Cardiac muscle cell (in vitro differentiated cells and primary cell): ENCODE data around the gene RAB7B. TPM values are rescaled to one million over a fixed set of nuclear protein-coding genes. Genes with fewer than 3 reads are reported as not detected.

Experiments used
- DNase-seq, 2 donors: peaks; one replicate each; pipeline versions ENCODE4 v3.0.0 to v3.0.0-alpha.2; 2010 to 2017; ENCODE audit warnings: low read depth in 1 of 2, low spot score in 1 of 2
- H3K27ac ChIP-seq: fragments of 200-600 bp; sonication (generic); 2 replicates; pipeline ENCODE4 v1.5.1; 2016
- H3K27me3 ChIP-seq: fragments of 200-600 bp; sonication (generic); 2 replicates; pipeline ENCODE4 v1.6.0; 2016; ENCODE audit warnings: control low read depth
- H3K36me3 ChIP-seq: fragments of 200-600 bp; sonication (generic); 2 replicates; pipeline ENCODE4 v1.5.1; 2016; ENCODE audit warnings: control low read depth
- H3K4me1 ChIP-seq: fragments of 200-600 bp; sonication (generic); 2 replicates; pipeline ENCODE4 v1.8.1; 2017; ENCODE audit warnings: low read depth, mild to moderate bottlenecking, mixed run types
- H3K4me3 ChIP-seq: fragments of 200-600 bp; sonication (generic); 2 replicates; pipeline ENCODE4 v1.5.1; 2016; ENCODE audit warnings: mild to moderate bottlenecking
- H3K9me3 ChIP-seq: fragments of 200-600 bp; sonication (generic); 2 replicates; pipeline ENCODE4 v1.5.1; 2017; ENCODE audit warnings: low read depth, mild to moderate bottlenecking, control low read depth
- polyA plus RNA-seq: library from polyadenylated mRNA; unstranded; fragments of >200 nt; fragmentation: Nextera tagmentation; extraction: Ambion mirVana; gene quantifications from 2 replicates; pipeline ENCODE4 v1.2.1, GENCODE V29; 2016
- total RNA-seq: library from RNA; depleted of rRNA; stranded (reverse); fragments of >200 nt; gene quantifications from 2 replicates; pipeline ENCODE4 v1.2.3, GENCODE V29; 2016
- TF ChIP-seq, protein P1 (sequence below): IDR thresholded peaks from 2 replicates; pipeline ENCODE4 v1.5.1; 2012; ENCODE audit warnings: low read depth, mild to moderate bottlenecking, low read length

Gene RAB7B
- total and polyA plus RNA-seq, 2 experiments from 2014 or later, result 1.2 to 2.2 TPM

- H3K27me3 ChIP-seq, result no peaks in the 10 kb centered on the region
- no peak overlapping the region for H3K4me3 ChIP-seq
- no peaks in the 10 kb centered on the region for H3K9me3 ChIP-seq
- H3K4me1 ChIP-seq, result no peaks in the 10 kb centered on the region
- TF ChIP-seq, protein P1, sequence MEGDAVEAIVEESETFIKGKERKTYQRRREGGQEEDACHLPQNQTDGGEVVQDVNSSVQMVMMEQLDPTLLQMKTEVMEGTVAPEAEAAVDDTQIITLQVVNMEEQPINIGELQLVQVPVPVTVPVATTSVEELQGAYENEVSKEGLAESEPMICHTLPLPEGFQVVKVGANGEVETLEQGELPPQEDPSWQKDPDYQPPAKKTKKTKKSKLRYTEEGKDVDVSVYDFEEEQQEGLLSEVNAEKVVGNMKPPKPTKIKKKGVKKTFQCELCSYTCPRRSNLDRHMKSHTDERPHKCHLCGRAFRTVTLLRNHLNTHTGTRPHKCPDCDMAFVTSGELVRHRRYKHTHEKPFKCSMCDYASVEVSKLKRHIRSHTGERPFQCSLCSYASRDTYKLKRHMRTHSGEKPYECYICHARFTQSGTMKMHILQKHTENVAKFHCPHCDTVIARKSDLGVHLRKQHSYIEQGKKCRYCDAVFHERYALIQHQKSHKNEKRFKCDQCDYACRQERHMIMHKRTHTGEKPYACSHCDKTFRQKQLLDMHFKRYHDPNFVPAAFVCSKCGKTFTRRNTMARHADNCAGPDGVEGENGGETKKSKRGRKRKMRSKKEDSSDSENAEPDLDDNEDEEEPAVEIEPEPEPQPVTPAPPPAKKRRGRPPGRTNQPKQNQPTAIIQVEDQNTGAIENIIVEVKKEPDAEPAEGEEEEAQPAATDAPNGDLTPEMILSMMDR, result no peak
- no peak for DNase-seq
- H3K27ac ChIP-seq, result no peak overlapping the region
- H3K36me3 ChIP-seq, result no peaks in the 10 kb centered on the region
Measured at GRCh38 chr1:206048582-206048981, 45.4 kb upstream of the RAB7B start.

- Histone ChIP-seq H3K9me3 (no peaks in the 10 kb centered on the region), H3K36me3 (no peaks in the 10 kb centered on the region), H3K27ac (no peak overlapping the region), H3K27me3 (no peaks in the 10 kb centered on the region), H3K4me1 (no peaks in the 10 kb centered on the region), H3K4me3 (no peak overlapping the region)
- TF ChIP-seq, protein P1, result no peak
- no peak for DNase-seq
Measured at GRCh38 chr1:206047271-206047670, 44.1 kb upstream of the RAB7B start.

- H3K27me3 ChIP-seq, result no peaks in the 10 kb centered on the region
- DNase-seq, result no peak
- peaks cover 24% of the 10 kb centered on the region for H3K4me1 ChIP-seq
- H3K27ac ChIP-seq, result no peak overlapping the region
- TF ChIP-seq, protein P1, result no peak
- H3K36me3 ChIP-seq, result no peaks in the 10 kb centered on the region
- H3K9me3 ChIP-seq, result no peaks in the 10 kb centered on the region
- H3K4me3 ChIP-seq, result no peak overlapping the region
Measured at GRCh38 chr1:206041640-206042039, 38.4 kb upstream of the RAB7B start.

DNA sequence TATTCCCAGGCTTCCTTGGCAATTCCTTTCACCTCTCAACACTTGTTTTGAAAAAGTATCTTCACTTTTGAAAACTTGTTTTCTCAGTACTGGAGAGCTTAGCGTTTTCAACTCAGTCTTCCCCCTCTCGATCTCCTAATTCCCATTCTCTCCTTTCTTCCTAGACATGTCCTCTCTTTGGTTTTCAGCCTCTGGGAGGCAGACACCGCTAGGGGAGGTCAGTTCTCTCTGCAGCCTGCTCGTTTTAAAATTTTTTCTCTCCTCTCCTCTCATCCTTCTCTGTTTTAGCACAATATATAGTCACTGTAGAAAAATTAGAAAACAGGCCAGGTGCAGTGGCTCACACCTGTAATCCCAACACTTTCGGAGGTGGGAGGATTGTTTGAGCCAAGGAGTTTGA, 37.1 kb upstream of the RAB7B start:
- no peaks in the 10 kb centered on the region for H3K27me3 ChIP-seq
- no peak for DNase-seq
- H3K4me3 ChIP-seq, result no peak overlapping the region
- H3K4me1 ChIP-seq, result peaks cover 25% of the 10 kb centered on the region
- H3K36me3 ChIP-seq, result no peaks in the 10 kb centered on the region
- TF ChIP-seq, protein P1, result no peak
- no peak overlapping the region for H3K27ac ChIP-seq
- no peaks in the 10 kb centered on the region for H3K9me3 ChIP-seq

DNA sequence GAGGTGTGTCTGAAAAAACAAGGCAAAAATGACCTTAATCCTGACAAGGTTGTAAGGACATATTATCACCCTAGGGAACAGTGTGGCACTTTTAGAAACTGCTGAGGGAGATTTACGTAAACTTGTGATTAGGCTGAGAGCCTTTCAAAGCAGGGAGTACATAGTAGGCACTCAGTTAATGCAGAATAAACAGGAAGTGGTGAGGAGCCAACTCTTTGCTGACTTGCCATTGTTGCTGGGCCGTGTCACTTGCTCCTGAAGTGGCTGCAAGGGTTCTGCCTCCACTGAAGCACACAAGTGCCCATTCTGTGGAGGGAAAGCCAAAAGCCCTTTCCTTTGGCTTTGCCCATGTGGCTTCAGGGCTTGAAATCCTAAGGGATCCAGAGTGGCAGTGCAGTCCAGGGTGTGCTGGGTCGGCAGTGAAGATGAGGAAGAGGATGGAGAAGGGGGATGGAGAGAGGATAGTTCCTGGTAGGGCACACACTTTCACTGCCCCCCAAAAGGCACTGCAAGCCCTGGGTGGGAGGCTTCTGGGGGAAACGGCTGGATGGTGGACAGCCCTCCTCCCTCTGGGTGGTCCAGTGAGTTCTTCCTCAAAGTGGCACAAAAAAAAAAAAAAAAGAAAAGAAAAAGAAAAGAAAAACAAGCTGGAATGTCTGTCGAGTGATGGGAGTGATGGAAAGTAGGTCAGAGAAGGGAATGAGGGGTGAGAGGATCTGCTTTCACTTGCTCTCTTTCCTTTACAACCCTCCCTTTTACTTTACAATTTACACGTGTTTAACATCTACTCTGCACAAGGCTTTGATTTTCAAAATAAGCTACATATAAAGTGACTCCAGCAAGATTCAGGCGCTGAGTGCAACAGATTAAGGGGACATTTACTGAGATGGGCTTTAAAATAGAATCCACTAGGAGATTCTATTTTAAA, 36.1 kb upstream of the RAB7B start:
- no peaks in the 10 kb centered on the region for H3K27me3 ChIP-seq
- no peak overlapping the region for H3K27ac ChIP-seq
- TF ChIP-seq, protein P1, result no peak
- no peak overlapping the region for H3K4me3 ChIP-seq
- DNase-seq, result no peak
- H3K36me3 ChIP-seq, result no peaks in the 10 kb centered on the region
- no peaks in the 10 kb centered on the region for H3K9me3 ChIP-seq
- H3K4me1 ChIP-seq, result peaks cover 25% of the 10 kb centered on the region
